GM03348 (cell line): ENCODE measurements around the gene FARP1.

Experiments
- DNase-seq: peaks from one replicate; pipeline ENCODE4 v3.0.0; 2012; ENCODE audit warnings: low spot score

The FARP1 gene

GRCh38 chr13:98284679-98285078, 141.8 kb downstream of the FARP1 start:
- no peak for DNase-seq

- DNase-seq, result no peak
Measured at GRCh38 chr13:98285317-98285716, 142.4 kb downstream of the FARP1 start.

GRCh38 chr13:98285852-98286594, 143.1 kb downstream of the FARP1 start:
- no peak for DNase-seq

- no peak for DNase-seq
Measured at GRCh38 chr13:98286799-98287198, 143.9 kb downstream of the FARP1 start.

GRCh38 chr13:98288211-98288610, 145.3 kb downstream of the FARP1 start:
- no peak for DNase-seq

GRCh38 chr13:98289339-98289945, 146.5 kb downstream of the FARP1 start:
- no peak for DNase-seq

GRCh38 chr13:98290261-98290660, 147.4 kb downstream of the FARP1 start:
- DNase-seq, result no peak

- no peak for DNase-seq
Measured at GRCh38 chr13:98291658-98292057, 148.8 kb downstream of the FARP1 start.

- DNase-seq, result no peak
Measured at GRCh38 chr13:98293103-98293502, 150.2 kb downstream of the FARP1 start.

GRCh38 chr13:98293570-98294142, 150.8 kb downstream of the FARP1 start:
- DNase-seq, result peak; percentile 20

- DNase-seq, result no peak
Measured at GRCh38 chr13:98295371-98295770, 152.5 kb downstream of the FARP1 start.

GRCh38 chr13:98297051-98297450, 154.2 kb downstream of the FARP1 start:
- no peak for DNase-seq

- no peak for DNase-seq
Measured at GRCh38 chr13:98297745-98298144, 154.9 kb downstream of the FARP1 start.

- no peak for DNase-seq
Measured at GRCh38 chr13:98298599-98298998, 155.7 kb downstream of the FARP1 start.

- no peak for DNase-seq
Measured at GRCh38 chr13:98299235-98299965, 156.5 kb downstream of the FARP1 start.

GRCh38 chr13:98299966-98300350, 157.1 kb downstream of the FARP1 start:
- DNase-seq, result peak; percentile 44

- DNase-seq, result peak; percentile 36
Measured at GRCh38 chr13:98300956-98301641, 158.2 kb downstream of the FARP1 start.

- DNase-seq, result no peak
Measured at GRCh38 chr13:98301721-98302120, 158.8 kb downstream of the FARP1 start.

GRCh38 chr13:98303858-98304257, 161.0 kb downstream of the FARP1 start:
- DNase-seq, result no peak

GRCh38 chr13:98305670-98306069, 162.8 kb downstream of the FARP1 start:
- DNase-seq, result no peak

- DNase-seq, result no peak
Measured at GRCh38 chr13:98307463-98308085, 164.7 kb downstream of the FARP1 start.
